ENCODE results near the gene FBXW2.
"Not testable (repeated sequence)": the region's sequence is repeated elsewhere in the genome, so short reads cannot be mapped to it uniquely, and the experiment has no call there.

FBXW2 gene

GRCh38 chr9:120807607-120808379 is 14.6 kb upstream of the FBXW2 start:
- no peak for TF ChIP-seq ZFX (IDR thresholded peaks at IDR 0.05; ENCODE audit: borderline replicate concordance)
- H3K27ac ChIP-seq = no peak overlapping the region

GRCh38 chr9:120804784-120805363 is 11.7 kb upstream of the FBXW2 start:
- not testable (repeated sequence) for H3K27ac ChIP-seq

- no peak for TF ChIP-seq ZFX (IDR thresholded peaks at IDR 0.05; ENCODE audit: borderline replicate concordance)
- TF ChIP-seq CTCF (IDR thresholded peaks at IDR 0.05) = no peak
- no peak overlapping the region for H3K27ac ChIP-seq
Measured at GRCh38 chr9:120801441-120801840, 8.2 kb upstream of the FBXW2 start.

GRCh38 chr9:120791161-120791560 is 2.1 kb downstream of the FBXW2 start:
- TF ChIP-seq CTCF (IDR thresholded peaks at IDR 0.05) = no peak
- no peak for TF ChIP-seq ZFX (IDR thresholded peaks at IDR 0.05; ENCODE audit: borderline replicate concordance)
- H3K27ac ChIP-seq = no peak overlapping the region

- TF ChIP-seq CTCF (IDR thresholded peaks at IDR 0.05) (no peak), ZFX (IDR thresholded peaks at IDR 0.05; ENCODE audit: borderline replicate concordance) (no peak)
- no peak overlapping the region for H3K27ac ChIP-seq
Measured at GRCh38 chr9:120787933-120788332, 5.3 kb downstream of the FBXW2 start.

GRCh38 chr9:120783602-120784047 is 9.6 kb downstream of the FBXW2 start:
- TF ChIP-seq ZFX (IDR thresholded peaks at IDR 0.05; ENCODE audit: borderline replicate concordance) (no peak), CTCF (IDR thresholded peaks at IDR 0.05) (no peak)
- no peak overlapping the region for H3K27ac ChIP-seq

- H3K27ac ChIP-seq = no peak overlapping the region
- TF ChIP-seq ZFX (IDR thresholded peaks at IDR 0.05; ENCODE audit: borderline replicate concordance) (no peak), CTCF (IDR thresholded peaks at IDR 0.05) (no peak)
Measured at GRCh38 chr9:120781236-120781635, 12.0 kb downstream of the FBXW2 start.

- TF ChIP-seq CTCF (IDR thresholded peaks at IDR 0.05) = no peak
- H3K27ac ChIP-seq = no peak overlapping the region
Measured at GRCh38 chr9:120780367-120780766, 12.8 kb downstream of the FBXW2 start.

Data from 22Rv1 (cell line).